NCI-H146 treated with DMSO at 0.1 percent for 48 hours (cell line): ENCODE results near the gene RITA1.

Source experiments
- DNase-seq: peaks from one replicate; lab custom pipeline; 2025; ENCODE audit not compliant: unreplicated experiment; lab: John Stamatoyannopoulos, UW

RITA1 gene

DNA sequence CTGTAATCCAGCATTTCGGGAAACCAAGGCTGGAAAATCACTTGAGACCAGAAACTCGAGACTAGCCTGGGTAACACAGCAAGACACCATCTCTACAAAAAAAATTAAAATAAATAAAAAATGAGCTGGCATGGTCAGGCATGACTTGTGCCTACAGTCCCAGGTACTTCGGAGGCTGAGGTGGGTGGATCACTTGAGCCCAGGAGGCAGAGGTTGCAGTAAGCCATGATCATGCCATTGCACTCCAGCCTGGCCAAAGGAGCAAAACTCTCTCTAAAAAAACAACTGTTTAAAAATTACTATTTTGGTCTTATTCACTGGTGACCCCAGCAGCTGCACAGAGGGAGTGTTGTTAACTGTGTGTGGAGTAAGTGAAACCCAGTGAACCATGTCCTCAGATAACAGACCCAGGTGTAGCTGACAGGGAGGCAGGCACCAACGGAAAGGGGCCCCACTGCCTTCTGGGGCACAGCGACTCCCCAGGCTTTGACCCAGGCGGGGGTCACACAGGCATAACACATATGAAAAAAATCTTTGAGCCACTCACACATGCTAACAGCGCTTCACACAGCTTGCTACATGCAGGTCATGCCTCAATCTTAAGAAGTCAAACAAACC, 12.3 kb upstream of the RITA1 start:
- DNase-seq = no peak

- DNase-seq = no peak
Measured at GRCh38 chr12:113174461-113175384, 10.8 kb upstream of the RITA1 start.

DNA sequence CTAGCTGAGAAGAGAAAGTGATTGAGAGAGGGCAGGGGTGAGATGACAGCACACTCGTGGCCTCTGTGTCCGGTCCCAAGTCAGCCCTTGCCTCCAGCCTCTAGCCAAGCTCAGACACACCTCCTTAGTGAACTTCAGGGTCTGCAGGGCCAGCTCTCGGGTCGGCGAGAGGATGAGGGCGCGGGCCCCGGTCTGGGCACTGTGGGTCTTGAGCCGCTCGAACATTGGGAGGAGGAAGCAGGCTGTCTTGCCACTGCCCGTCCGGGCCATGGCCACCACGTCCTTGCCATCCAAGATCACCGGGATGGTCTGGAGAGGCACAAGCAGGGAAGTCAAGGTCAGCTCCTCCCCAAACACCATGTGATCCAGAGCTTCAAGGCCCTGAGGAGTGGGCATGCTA, 6.5 kb upstream of the RITA1 start:
- no peak for DNase-seq

- DNase-seq = no peak
Measured at GRCh38 chr12:113180333-113180732, 5.2 kb upstream of the RITA1 start.

- no peak for DNase-seq
Measured at GRCh38 chr12:113181975-113182374, 3.5 kb upstream of the RITA1 start.

DNA sequence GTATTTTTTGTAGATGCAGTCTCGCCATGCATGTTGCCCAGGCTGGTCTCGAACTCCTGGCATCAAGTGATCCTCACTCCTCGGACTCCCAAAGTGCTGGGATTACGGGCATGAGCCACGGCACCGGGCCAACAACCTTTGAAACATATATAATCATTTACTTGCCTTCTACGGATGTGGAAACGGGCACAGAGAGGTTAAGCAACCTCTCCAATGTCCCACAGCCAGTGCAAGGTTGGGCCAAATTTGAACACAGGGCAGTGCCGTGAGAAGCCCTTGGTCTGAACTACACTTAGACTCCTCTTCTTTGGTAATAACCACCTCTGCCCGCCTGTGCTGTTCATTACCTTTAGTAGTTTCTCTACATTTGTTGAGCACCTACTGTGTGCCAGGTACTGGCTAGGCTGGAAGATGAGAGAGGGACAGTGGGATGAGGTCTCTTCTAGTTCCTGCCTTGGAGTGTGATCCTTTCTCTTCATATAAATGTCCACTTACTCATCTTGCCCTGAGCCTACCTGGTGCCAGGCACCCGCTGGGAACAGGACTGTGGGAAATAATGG, 2.4 kb upstream of the RITA1 start:
- no peak for DNase-seq

DNA sequence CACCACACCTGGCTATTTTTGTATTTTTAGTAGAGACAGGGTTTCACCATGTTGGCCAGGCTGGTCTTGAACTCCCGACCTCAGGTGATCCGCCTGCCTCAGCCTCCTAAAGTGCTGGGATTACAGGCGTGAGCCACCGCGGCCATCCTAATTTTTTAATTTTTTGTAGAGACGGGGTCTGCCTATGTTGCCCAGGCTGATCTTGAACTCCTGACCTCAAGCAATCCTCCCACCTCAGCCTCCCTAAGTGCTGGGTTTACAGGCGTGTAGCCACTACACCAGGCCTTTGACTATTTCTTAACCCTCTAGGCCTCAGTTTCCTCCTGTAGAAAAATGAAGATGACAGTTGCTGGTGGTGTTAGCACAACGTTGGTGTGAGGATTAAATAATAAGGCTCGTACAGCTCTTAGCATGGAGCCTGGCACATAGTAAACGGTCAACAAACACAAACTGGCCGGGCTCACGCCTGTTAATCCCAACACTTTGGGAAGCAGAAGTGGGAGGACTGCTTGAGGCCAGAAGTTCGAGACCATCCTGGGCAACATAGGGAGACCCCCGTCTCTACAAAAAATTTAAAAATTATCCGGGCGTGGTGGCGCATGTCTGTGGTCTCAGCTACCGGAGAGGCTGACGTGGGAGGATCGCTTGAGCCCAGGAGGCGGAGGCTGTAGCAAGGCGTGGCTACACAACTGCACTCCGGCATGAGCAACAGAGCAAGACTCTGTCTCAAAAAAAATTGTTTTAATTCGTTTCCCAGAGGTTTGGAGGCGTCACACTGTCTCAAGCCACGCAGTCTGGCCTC, 1.2 kb upstream of the RITA1 start:
- DNase-seq = no peak

DNA sequence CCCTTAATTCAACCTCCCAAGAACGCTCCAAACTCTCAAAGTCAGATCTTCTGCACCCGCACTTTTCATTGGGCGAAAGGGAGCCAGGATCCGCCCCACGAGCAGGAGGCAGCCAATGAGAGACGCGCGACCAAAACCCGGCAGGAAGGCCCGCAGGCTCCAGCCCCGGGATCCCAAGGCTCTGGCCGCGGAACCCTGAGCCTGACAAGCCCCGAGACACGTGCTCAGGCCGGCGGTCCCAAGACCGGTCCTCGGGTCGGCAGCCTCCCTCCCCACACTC, 681 bp upstream of the RITA1 start:
- peak; percentile 48 for DNase-seq

GRCh38 chr12:113186033-113186365, 478 bp downstream of the RITA1 start:
- no peak for DNase-seq

GRCh38 chr12:113186666-113187325, 1.3 kb downstream of the RITA1 start:
- no peak for DNase-seq

GRCh38 chr12:113189361-113189760, 3.8 kb downstream of the RITA1 start:
- no peak for DNase-seq

DNA sequence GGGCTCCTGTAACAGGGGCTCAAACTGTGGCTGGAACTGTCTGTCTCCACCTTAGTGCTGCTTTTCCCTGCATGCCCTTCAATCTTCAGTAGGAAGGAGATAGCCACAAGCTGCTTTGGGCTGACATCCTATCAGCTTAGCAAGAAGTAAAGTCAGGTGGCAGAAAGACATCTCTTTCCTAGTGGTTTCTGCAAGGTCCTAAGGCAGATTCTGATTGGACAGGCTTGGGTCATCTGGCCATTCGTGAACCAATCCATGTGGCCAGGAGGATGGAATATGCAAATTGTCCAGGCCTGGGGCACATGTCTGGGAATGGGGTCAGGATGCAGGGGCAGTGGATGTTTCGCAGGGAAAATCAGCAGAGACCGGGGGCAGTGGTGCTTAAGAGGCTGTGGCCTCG, 5.2 kb downstream of the RITA1 start:
- DNase-seq = no peak

GRCh38 chr12:113191227-113191626, 5.7 kb downstream of the RITA1 start:
- DNase-seq = no peak

- no peak for DNase-seq
Measured at GRCh38 chr12:113194971-113195391, 9.5 kb downstream of the RITA1 start.

GRCh38 chr12:113195598-113195997, 10.1 kb downstream of the RITA1 start:
- no peak for DNase-seq

DNA sequence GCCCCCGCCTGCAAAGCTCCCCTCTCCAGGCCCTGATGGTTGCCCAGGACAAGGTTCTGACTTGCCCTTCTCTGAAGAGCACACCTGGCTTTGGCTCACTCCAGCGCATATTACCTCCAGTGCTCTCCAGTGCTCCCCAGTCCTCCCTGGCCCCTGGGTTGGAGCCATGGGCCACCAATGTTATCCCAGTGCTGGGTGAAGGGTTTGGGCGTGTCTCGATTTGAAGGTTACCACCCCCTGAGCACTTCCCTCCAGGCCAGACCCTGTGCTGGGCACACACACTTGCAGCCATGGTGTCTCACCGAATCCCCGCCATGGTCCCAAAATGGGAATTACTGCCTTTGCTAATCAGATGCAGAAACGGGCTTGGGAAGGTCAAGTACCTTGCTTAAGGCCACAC, 11.1 kb downstream of the RITA1 start:
- no peak for DNase-seq

DNA sequence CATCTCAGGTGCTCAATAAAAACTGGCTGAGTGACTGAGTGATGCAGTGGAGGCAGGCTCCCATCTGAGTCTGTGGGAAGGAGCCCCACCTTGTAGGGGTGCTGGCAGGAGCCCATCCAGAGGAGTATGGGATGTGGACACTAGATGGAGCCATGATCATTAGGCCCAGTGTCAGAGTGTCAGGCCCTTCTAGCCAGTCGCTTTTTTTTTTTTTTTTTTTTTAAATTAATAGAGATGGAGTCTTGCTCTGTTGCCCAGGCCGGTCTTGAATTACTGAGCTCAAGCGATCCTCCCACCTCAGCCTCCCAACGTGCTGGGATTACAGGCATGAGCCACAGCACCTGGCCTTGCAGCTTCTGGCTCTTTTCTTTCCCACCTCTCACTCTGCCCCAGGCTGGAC, 11.5 kb downstream of the RITA1 start:
- peak; percentile 37 for DNase-seq

DNA sequence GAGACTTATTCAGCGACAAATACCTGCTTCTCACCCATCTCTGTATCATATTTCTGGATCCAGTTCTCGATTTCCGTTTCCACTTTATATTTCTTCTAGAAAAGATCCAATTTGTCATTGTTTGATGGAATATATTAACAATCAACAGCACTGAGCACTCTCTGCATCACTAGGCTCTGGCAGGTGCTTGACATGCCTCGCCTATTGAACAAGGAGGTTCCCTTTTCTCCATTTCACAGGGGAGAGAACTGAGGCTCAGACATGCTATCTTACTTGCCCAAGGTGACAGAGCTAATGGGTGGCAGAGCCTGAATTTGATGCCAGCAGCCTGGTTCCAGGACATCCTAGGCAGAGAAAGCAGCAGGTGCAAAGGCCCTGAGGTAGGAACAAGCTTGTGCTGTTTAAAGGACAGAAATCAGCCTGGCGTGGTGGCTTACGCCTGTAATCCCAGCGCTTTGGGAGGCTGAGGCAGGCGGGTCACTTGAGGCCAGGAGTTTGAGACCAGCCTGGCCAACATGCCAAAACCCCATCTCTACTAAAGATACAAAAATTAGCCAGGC, 12.1 kb downstream of the RITA1 start:
- DNase-seq = no peak

DNA sequence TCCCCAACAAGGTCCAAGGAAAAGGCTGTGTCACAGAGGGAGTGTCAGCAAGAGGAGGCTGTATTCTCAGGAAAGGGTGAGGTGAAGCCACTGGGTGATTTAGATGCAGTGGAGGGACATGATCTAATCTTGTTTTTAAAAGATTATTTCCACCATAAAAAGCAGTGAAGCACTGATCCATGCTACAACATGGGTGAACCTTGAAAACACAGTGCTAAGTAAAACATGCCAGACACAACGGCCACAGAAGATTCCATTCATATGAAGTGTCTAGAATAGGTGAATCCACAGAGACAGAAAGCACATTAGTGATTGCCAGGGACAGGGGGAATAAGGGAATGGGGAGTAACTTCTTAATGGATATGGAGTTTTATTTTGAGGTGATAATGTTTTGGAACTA, 12.8 kb downstream of the RITA1 start:
- no peak for DNase-seq

DNA sequence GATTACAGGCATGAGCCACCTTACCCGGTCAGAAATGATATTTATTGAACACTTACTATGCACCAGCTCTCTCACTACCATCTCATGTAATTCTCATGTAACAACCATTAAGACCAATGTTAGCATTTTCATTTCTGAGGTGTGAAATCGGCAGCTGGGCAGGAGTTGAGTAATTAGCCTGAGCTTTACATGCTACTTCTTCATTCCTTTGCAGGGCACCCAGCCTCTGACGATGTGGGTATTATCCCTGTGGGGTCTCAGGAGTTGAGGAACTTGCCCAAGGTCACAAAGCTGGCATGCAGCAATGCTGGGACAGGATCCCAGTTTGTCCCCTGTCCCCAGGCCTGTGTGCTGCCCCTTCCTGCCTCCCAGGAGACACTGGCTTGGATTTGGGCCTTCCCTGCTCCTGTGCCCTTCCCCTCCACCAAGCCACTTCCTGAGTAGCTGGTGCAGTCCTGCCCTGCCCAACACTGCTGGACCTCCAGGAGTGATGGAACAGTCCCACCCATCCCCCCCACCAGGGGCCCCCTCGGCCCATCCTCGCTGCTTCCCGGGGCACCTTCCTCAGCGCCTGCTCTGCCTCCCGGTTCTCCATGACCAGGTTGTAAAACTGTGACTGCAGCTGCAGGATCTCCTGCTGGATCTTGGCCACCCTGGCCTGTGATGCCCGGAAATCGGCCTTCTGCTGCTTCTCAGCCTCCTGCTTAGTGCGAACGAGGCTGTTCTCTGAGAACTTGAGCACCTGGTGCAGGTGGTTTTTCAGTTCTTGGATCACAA, 14.7 kb downstream of the RITA1 start:
- DNase-seq = no peak
